ENCODE data around the gene TAS2R20. TPM values are rescaled to one million over a fixed set of nuclear protein-coding genes. Genes with fewer than 3 reads are reported as not detected.

The TAS2R20 gene
- total RNA-seq, 2 donors from 2014 or later = 1.8 to 5.8 TPM

GRCh38 chr12:11014234-11014633 lies 16.1 kb upstream of the TAS2R20 start:
- H3K27me3 ChIP-seq (replicated peaks; ENCODE audit: insufficient read depth) = no peaks in the 10 kb centered on the region
- no peak overlapping the region for H3K27ac ChIP-seq
- ATAC-seq (ENCODE audit: insufficient number of reproducible peaks, low FRiP score, low read depth) (no peak), DNase-seq (ENCODE audit: low spot score) (no peak)
- no peak for TF ChIP-seq CTCF (IDR thresholded peaks at IDR 0.05)
- H3K9me3 ChIP-seq = no peaks in the 10 kb centered on the region
- H3K36me3 ChIP-seq = no peaks in the 10 kb centered on the region
- no peak overlapping the region for H3K4me3 ChIP-seq
- H3K4me1 ChIP-seq (ENCODE audit: control insufficient read depth in 1 of 2, low read depth in 2 of 2) = no peaks in the 10 kb centered on the region

GRCh38 chr12:11007608-11008007 lies 9.5 kb upstream of the TAS2R20 start:
- Histone ChIP-seq H3K9me3 (no peaks in the 10 kb centered on the region), H3K4me1 (ENCODE audit: control insufficient read depth in 1 of 2, low read depth in 2 of 2) (peaks cover 0 to 3% of the 10 kb centered on the region in 2 donors), H3K27me3 (replicated peaks; ENCODE audit: insufficient read depth) (no peaks in the 10 kb centered on the region), H3K27ac (no peak overlapping the region), H3K4me3 (no peak overlapping the region), H3K36me3 (no peaks in the 10 kb centered on the region)
- DNase-seq (ENCODE audit: low spot score) (no peak), ATAC-seq (ENCODE audit: insufficient number of reproducible peaks, low FRiP score, low read depth) (no peak)
- TF ChIP-seq CTCF (IDR thresholded peaks at IDR 0.05) = no peak

- no peak for DNase-seq (ENCODE audit: low spot score)
- no peak for ATAC-seq (ENCODE audit: insufficient number of reproducible peaks, low FRiP score, low read depth)
Observed at GRCh38 chr12:10994307-10994706, 3.8 kb downstream of the TAS2R20 start.

GRCh38 chr12:10989107-10989506 lies 9.0 kb downstream of the TAS2R20 start:
- no peak for TF ChIP-seq CTCF (IDR thresholded peaks at IDR 0.05)
- ATAC-seq (ENCODE audit: insufficient number of reproducible peaks, low FRiP score, low read depth) = no peak
- no peak overlapping the region for H3K27ac ChIP-seq
- H3K4me3 ChIP-seq = no peak overlapping the region
- no peaks in the 10 kb centered on the region for H3K9me3 ChIP-seq
- no peaks in the 10 kb centered on the region for H3K27me3 ChIP-seq (replicated peaks; ENCODE audit: insufficient read depth)
- no peak for DNase-seq (ENCODE audit: low spot score)
- no peaks in the 10 kb centered on the region for H3K4me1 ChIP-seq (ENCODE audit: control insufficient read depth in 1 of 2, low read depth in 2 of 2)
- H3K36me3 ChIP-seq = no peaks in the 10 kb centered on the region

More at GRCh38 chr12:10994307-10994706, 3.8 kb downstream of the TAS2R20 start:
- Histone ChIP-seq H3K27ac (no peak overlapping the region), H3K9me3 (no peaks in the 10 kb centered on the region), H3K4me1 (ENCODE audit: control insufficient read depth in 1 of 2, low read depth in 2 of 2) (no peaks in the 10 kb centered on the region), H3K36me3 (no peaks in the 10 kb centered on the region), H3K4me3 (no peak overlapping the region), H3K27me3 (replicated peaks; ENCODE audit: insufficient read depth) (no peaks in the 10 kb centered on the region)
- no peak for TF ChIP-seq CTCF (IDR thresholded peaks at IDR 0.05)

GRCh38 chr12:10986812-10987211 lies 11.3 kb downstream of the TAS2R20 start, which contains the start of gene TAS2R50:
Gene TAS2R50, minus strand, starts transcription at chr12:10986912. Its CDS starts 52 bp downstream, at chr12:10986860.
- no peaks in the 10 kb centered on the region for H3K4me1 ChIP-seq (ENCODE audit: control insufficient read depth in 1 of 2, low read depth in 2 of 2)
- DNase-seq (ENCODE audit: low spot score) (no peak), ATAC-seq (ENCODE audit: insufficient number of reproducible peaks, low FRiP score, low read depth) (no peak)
- no peak within 1 kb of the TSS for H3K27ac ChIP-seq
- no peak for TF ChIP-seq CTCF (IDR thresholded peaks at IDR 0.05)
- no peaks in the 10 kb centered on the region for H3K27me3 ChIP-seq (replicated peaks; ENCODE audit: insufficient read depth)
- H3K4me3 ChIP-seq = no peak within 1 kb of the TSS
- H3K9me3 ChIP-seq = no peaks in the 10 kb centered on the region
- H3K36me3 ChIP-seq = no peaks in the 10 kb centered on the region
